Prostate gland (tissue), 2 donors: ENCODE data around the gene KRTAP4-8.
"Not testable (repeated sequence)": the region's sequence is repeated elsewhere in the genome, so short reads cannot be mapped to it uniquely, and the experiment has no call there.

Source experiments
- POLR2A ChIP-seq: fragments of 450-650 bp; IDR thresholded peaks from one replicate; pipeline ENCODE4 v1.6.1; 2016; ENCODE audit warnings: antibody characterized with exemption, mild to moderate bottlenecking
- TF ChIP-seq, protein P1 (sequence below), 4 experiments: fragments of 200-600 bp in 2 of 4; fragments of 450-650 bp in 2 of 4; sonication (generic) in 2 of 4; IDR thresholded peaks; 1 replicate in 3 of 4; 2 replicates in 1 of 4; pipeline ENCODE4 v1.5.1; 2016 to 2019; ENCODE audit warnings: antibody characterized with exemption in 4 of 4, mild to moderate bottlenecking in 2 of 4, moderate library complexity in 2 of 4

DNA sequence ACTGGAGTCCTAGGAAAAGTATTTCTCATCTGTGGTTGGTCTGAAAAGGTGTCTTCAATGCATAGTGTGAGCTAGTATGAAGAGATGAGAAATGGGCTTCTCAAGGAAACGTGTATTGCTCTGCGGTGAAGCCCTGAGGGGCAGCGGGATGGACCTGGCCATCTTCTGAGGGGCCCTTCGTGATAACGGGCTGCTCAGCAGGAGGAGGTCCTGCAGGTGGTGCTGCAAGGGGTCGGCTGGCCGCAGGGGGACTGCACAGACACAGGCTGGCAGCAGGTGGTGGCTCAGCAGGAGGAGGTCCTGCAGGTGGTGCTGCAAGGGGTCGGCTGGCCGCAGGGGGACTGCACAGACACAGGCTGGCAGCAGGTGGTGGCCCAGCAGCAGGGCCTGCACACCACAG lies 43.4 kb downstream of the KRTAP4-8 start:
- TF ChIP-seq, protein P1, sequence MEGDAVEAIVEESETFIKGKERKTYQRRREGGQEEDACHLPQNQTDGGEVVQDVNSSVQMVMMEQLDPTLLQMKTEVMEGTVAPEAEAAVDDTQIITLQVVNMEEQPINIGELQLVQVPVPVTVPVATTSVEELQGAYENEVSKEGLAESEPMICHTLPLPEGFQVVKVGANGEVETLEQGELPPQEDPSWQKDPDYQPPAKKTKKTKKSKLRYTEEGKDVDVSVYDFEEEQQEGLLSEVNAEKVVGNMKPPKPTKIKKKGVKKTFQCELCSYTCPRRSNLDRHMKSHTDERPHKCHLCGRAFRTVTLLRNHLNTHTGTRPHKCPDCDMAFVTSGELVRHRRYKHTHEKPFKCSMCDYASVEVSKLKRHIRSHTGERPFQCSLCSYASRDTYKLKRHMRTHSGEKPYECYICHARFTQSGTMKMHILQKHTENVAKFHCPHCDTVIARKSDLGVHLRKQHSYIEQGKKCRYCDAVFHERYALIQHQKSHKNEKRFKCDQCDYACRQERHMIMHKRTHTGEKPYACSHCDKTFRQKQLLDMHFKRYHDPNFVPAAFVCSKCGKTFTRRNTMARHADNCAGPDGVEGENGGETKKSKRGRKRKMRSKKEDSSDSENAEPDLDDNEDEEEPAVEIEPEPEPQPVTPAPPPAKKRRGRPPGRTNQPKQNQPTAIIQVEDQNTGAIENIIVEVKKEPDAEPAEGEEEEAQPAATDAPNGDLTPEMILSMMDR (IDR thresholded peaks at IDR 0.05), result not testable (repeated sequence)
- TF ChIP-seq POLR2A, result not testable (repeated sequence)
